Stimulated activated CD4-positive, alpha-beta T cell treated with anti-CD3 and anti-CD28 coated beads, Interleukin-15, amount 100 ng/mL, for 24 hours (primary cell): ENCODE measurements around the gene KRT16.
A peak's percentile ranks its signal among the peaks of the same experiment; 100 is the strongest.
"Not testable (repeated sequence)": the region's sequence is repeated elsewhere in the genome, so short reads cannot be mapped to it uniquely, and the experiment has no call there.

Experiments used
- DNase-seq: peaks from one replicate; pipeline ENCODE4 v3.0.0-alpha.2; 2020

Gene KRT16

GRCh38 chr17:41612376-41613160 lies at the start of gene KRT16:
Gene KRT16, minus strand, starts transcription at chr17:41612767. Its CDS starts 79 bp downstream, at chr17:41612688.
- not testable (repeated sequence) for DNase-seq

- no peak for DNase-seq
Measured at GRCh38 chr17:41660221-41660711, 47.7 kb upstream of the KRT16 start.

- DNase-seq = no peak
Measured at GRCh38 chr17:41659427-41660212, 47.1 kb upstream of the KRT16 start.

GRCh38 chr17:41658846-41659245 lies 46.3 kb upstream of the KRT16 start:
- DNase-seq = no peak

- no peak for DNase-seq
Measured at GRCh38 chr17:41657936-41658335, 45.4 kb upstream of the KRT16 start.

- no peak for DNase-seq
Measured at GRCh38 chr17:41657176-41657754, 44.7 kb upstream of the KRT16 start.

GRCh38 chr17:41656249-41657023 lies 43.9 kb upstream of the KRT16 start:
- no peak for DNase-seq

- no peak for DNase-seq
Measured at GRCh38 chr17:41655611-41656111, 43.1 kb upstream of the KRT16 start.

GRCh38 chr17:41654678-41655607 lies 42.4 kb upstream of the KRT16 start:
- no peak for DNase-seq

GRCh38 chr17:41653892-41654677 lies 41.5 kb upstream of the KRT16 start:
- no peak for DNase-seq

- no peak for DNase-seq
Measured at GRCh38 chr17:41653421-41653820, 40.9 kb upstream of the KRT16 start.

- DNase-seq = no peak
Measured at GRCh38 chr17:41652461-41652970, 39.9 kb upstream of the KRT16 start.

GRCh38 chr17:41651625-41652460 lies 39.3 kb upstream of the KRT16 start:
- no peak for DNase-seq

GRCh38 chr17:41650794-41651624 lies 38.4 kb upstream of the KRT16 start:
- no peak for DNase-seq

- no peak for DNase-seq
Measured at GRCh38 chr17:41649923-41650519, 37.5 kb upstream of the KRT16 start.

- DNase-seq = peak; percentile 90
Measured at GRCh38 chr17:41648411-41649195, 36.0 kb upstream of the KRT16 start.

GRCh38 chr17:41647940-41648410 lies 35.4 kb upstream of the KRT16 start:
- peak; percentile 94 for DNase-seq
